HEK293 (cell line): Measurements from ENCODE around the gene FDX2.

ENCODE experiments used
- CTCF ChIA-PET: fragments of 350-600 bp; formaldehyde crosslinking; extraction: SDS; loops from one replicate; lab custom pipeline; 2021; ENCODE audit warnings: antibody characterized with exemption; lab: Yijun Ruan, JAX
- POLR2A ChIA-PET: fragments of 300-600 bp; formaldehyde crosslinking; extraction: SDS; loops from one replicate; lab custom pipeline; 2020; ENCODE audit warnings: antibody characterized with exemption, inconsistent platforms; lab: Yijun Ruan, JAX
- H3K27ac ChIP-seq: fragments of 200-500 bp; sonication (Bioruptor generic); 2 replicates; pipeline ENCODE4 v1.5.1; 2014; ENCODE audit warnings: low read depth, low read length, control low read depth, inconsistent platforms; ENCODE audit errors: extremely low read depth
- H3K36me3 ChIP-seq, 2 experiments: fragments of 200-500 bp in 1 of 2; sonication (Bioruptor generic) in 1 of 2; 1 replicate in 1 of 2; 2 replicates in 1 of 2; pipeline ENCODE4 v1.5.1; 2014 to 2017; ENCODE audit warnings: inconsistent platforms in 2 of 2, low read length in 2 of 2; ENCODE audit not compliant: control insufficient read depth in 2 of 2, insufficient read depth in 1 of 2
- H3K4me1 ChIP-seq: fragments of 200-500 bp; sonication (Bioruptor generic); 2 replicates; pipeline ENCODE4 v1.5.1; 2014; ENCODE audit warnings: mild to moderate bottlenecking, low read length, inconsistent platforms; ENCODE audit not compliant: control insufficient read depth, insufficient read depth
- H3K4me3 ChIP-seq: 2 replicates; pipeline ENCODE4 v1.5.1; 2011; ENCODE audit warnings: low read depth, mild to moderate bottlenecking, control low read depth, low read length, moderate library complexity
- H3K9me3 ChIP-seq: fragments of 200-500 bp; sonication (Bioruptor generic); 2 replicates; pipeline ENCODE4 v1.5.1; 2014; ENCODE audit warnings: low read depth, low read length, inconsistent platforms; ENCODE audit not compliant: control insufficient read depth, insufficient read depth
- GLI4 ChIP-seq: fragments of 450-650 bp; formaldehyde crosslinking; IDR thresholded peaks from 2 replicates; pipeline ENCODE4 v1.5.1; 2016; ENCODE audit warnings: missing biosample characterization, missing genetic modification characterization
- PRDM10 ChIP-seq: fragments of 450-650 bp; formaldehyde crosslinking; IDR thresholded peaks from 2 replicates; pipeline ENCODE4 v1.5.1; 2016; ENCODE audit warnings: missing biosample characterization, missing genetic modification characterization
- ZEB2 ChIP-seq: fragments of 450-650 bp; formaldehyde crosslinking; IDR thresholded peaks from 2 replicates; pipeline ENCODE4 v1.5.1; 2016; ENCODE audit warnings: missing biosample characterization, missing genetic modification characterization
- ZFP3 ChIP-seq: fragments of 450-650 bp; formaldehyde crosslinking; IDR thresholded peaks from 2 replicates; pipeline ENCODE4 v1.5.1; 2016; ENCODE audit warnings: low read depth, missing biosample characterization, missing genetic modification characterization
- ZNF121 ChIP-seq: fragments of 450-650 bp; formaldehyde crosslinking; IDR thresholded peaks from 2 replicates; pipeline ENCODE4 v1.5.1; 2016; ENCODE audit warnings: missing biosample characterization, missing genetic modification characterization
- ZNF211 ChIP-seq: fragments of 450-650 bp; formaldehyde crosslinking; IDR thresholded peaks from 2 replicates; pipeline ENCODE4 v1.5.1; 2016; ENCODE audit warnings: low read depth, missing biosample characterization, missing genetic modification characterization
- ZNF248 ChIP-seq: fragments of 450-650 bp; formaldehyde crosslinking; IDR thresholded peaks from 2 replicates; pipeline ENCODE4 v1.5.1; 2017; ENCODE audit warnings: missing biosample characterization, missing genetic modification characterization
- ZNF362 ChIP-seq: fragments of 450-650 bp; formaldehyde crosslinking; IDR thresholded peaks from 2 replicates; pipeline ENCODE4 v1.5.1; 2016; ENCODE audit warnings: missing biosample characterization, missing genetic modification characterization
- ZNF366 ChIP-seq: fragments of 450-650 bp; formaldehyde crosslinking; conservative IDR thresholded peaks from 2 replicates; pipeline ENCODE4 v1.5.1; 2016; ENCODE audit warnings: missing biosample characterization, missing genetic modification characterization
- ZNF37A ChIP-seq: fragments of 450-650 bp; IDR thresholded peaks from 2 replicates; pipeline ENCODE4 v1.5.1; 2018; ENCODE audit warnings: missing biosample characterization, missing genetic modification characterization
- ZNF529 ChIP-seq: fragments of 450-650 bp; formaldehyde crosslinking; IDR thresholded peaks from 2 replicates; pipeline ENCODE4 v1.5.1; 2017; ENCODE audit warnings: missing genetic modification characterization, missing biosample characterization; ENCODE audit not compliant: insufficient replicate concordance
- ZNF639 ChIP-seq: fragments of 450-650 bp; formaldehyde crosslinking; IDR thresholded peaks from 2 replicates; pipeline ENCODE4 v1.5.1; 2016; ENCODE audit warnings: missing biosample characterization, missing genetic modification characterization
- ZSCAN5A ChIP-seq: fragments of 450-650 bp; formaldehyde crosslinking; IDR thresholded peaks from 2 replicates; pipeline ENCODE4 v1.5.1; 2016; ENCODE audit warnings: missing biosample characterization, missing genetic modification characterization

The FDX2 gene

GRCh38 chr19:10279737-10280442, 35.9 kb downstream of the FDX2 start:
- H3K36me3 ChIP-seq = no peaks in the 10 kb centered on the region
- CTCF ChIA-PET = interaction anchor here (0.6 to 2.5 kb wide), 6 partner anchors 10 to 144 kb away, joined by 3 to 14 read pairs (median 4); partner anchors contain the start of gene ICAM5
- TF ChIP-seq PRDM10 (tag by site-specific recombination) (peak; percentile 50), ZNF362 (tag by site-specific recombination) (no peak), ZNF639 (no peak), ZNF37A (tag by site-specific recombination) (no peak), ZEB2 (tag by site-specific recombination) (no peak), ZNF366 (no peak), ZNF211 (tag by site-specific recombination) (no peak), GLI4 (tag by site-specific recombination) (0 out of 2 replicates have a peak, but pooled peaks have one; percentile 59)

GRCh38 chr19:10278935-10279334, 36.9 kb downstream of the FDX2 start:
- no peak overlapping the region for H3K4me3 ChIP-seq
- no peaks in the 10 kb centered on the region for H3K4me1 ChIP-seq
- no peak overlapping the region for H3K27ac ChIP-seq
- POLR2A ChIA-PET = interaction anchor here (0.6 to 0.7 kb wide), 2 partner anchors 16 to 91 kb away, joined by 3 to 4 read pairs; no protein-coding TSS in a partner anchor
- H3K9me3 ChIP-seq = no peaks in the 10 kb centered on the region
- CTCF ChIA-PET = interaction anchor here (1.1 to 2.5 kb wide), 4 partner anchors 9 to 113 kb away, joined by 3 to 14 read pairs (median 4); partner anchors contain the start of gene ICAM5
- no peaks in the 10 kb centered on the region for H3K36me3 ChIP-seq
- TF ChIP-seq ZFP3 (tag by site-specific recombination) (peak; percentile 90), ZNF121 (tag by site-specific recombination) (no peak), ZNF248 (tag by site-specific recombination) (no peak), ZNF529 (tag by site-specific recombination) (no peak), ZSCAN5A (tag by site-specific recombination) (no peak)

More at GRCh38 chr19:10279737-10280442, 35.9 kb downstream of the FDX2 start:
- no peaks in the 10 kb centered on the region for H3K9me3 ChIP-seq
- no peak overlapping the region for H3K27ac ChIP-seq
- no peaks in the 10 kb centered on the region for H3K4me1 ChIP-seq
- POLR2A ChIA-PET = interaction anchor here (0.6 to 0.9 kb wide), 3 partner anchors 11 to 101 kb away, joined by 3 read pairs; partner anchors contain the start of gene TYK2
- no peak overlapping the region for H3K4me3 ChIP-seq
